ENCODE data around the gene TAL1. TPM values are rescaled to one million over a fixed set of nuclear protein-coding genes. Genes with fewer than 3 reads are reported as not detected.
"Not testable (repeated sequence)": the region's sequence is repeated elsewhere in the genome, so short reads cannot be mapped to it uniquely, and the experiment has no call there.

TAL1 gene
- total RNA-seq, 1 donor from 2014 or later, result 0.35 TPM

GRCh38 chr1:47212636-47213229 is 19.3 kb downstream of the TAL1 start:
- DNase-seq (ENCODE audit: low read depth), result no peak

- no peak for DNase-seq (ENCODE audit: low read depth)
These were observed 20.2 kb downstream of the TAL1 start for GRCh38 chr1:47211796-47212269.

GRCh38 chr1:47210666-47211065 is 21.4 kb downstream of the TAL1 start:
- DNase-seq (ENCODE audit: low read depth), result peak; percentile 60

GRCh38 chr1:47209725-47210325 is 22.2 kb downstream of the TAL1 start:
- DNase-seq (ENCODE audit: low read depth), result peak; percentile 24

- no peak for DNase-seq (ENCODE audit: low read depth)
These were observed 22.9 kb downstream of the TAL1 start for GRCh38 chr1:47209091-47209490.

- no peak for DNase-seq (ENCODE audit: low read depth)
These were observed 23.6 kb downstream of the TAL1 start for GRCh38 chr1:47208374-47208850.

GRCh38 chr1:47207803-47208373 is 24.1 kb downstream of the TAL1 start:
- DNase-seq (ENCODE audit: low read depth), result peak; percentile 37

- no peak for DNase-seq (ENCODE audit: low read depth)
These were observed 26.1 kb downstream of the TAL1 start for GRCh38 chr1:47205918-47206317.

GRCh38 chr1:47203504-47203903 is 28.5 kb downstream of the TAL1 start:
- not testable (repeated sequence) for DNase-seq (ENCODE audit: low read depth)

GRCh38 chr1:47201179-47201578 is 30.8 kb downstream of the TAL1 start:
- DNase-seq (ENCODE audit: low read depth), result no peak

- no peak for DNase-seq (ENCODE audit: low read depth)
These were observed 33.8 kb downstream of the TAL1 start for GRCh38 chr1:47198214-47198613.

- no peak for DNase-seq (ENCODE audit: low read depth)
These were observed 35.4 kb downstream of the TAL1 start for GRCh38 chr1:47196622-47197021.

GRCh38 chr1:47195981-47196380 is 36.0 kb downstream of the TAL1 start:
- DNase-seq (ENCODE audit: low read depth), result not testable (repeated sequence)

GRCh38 chr1:47194311-47194710 is 37.7 kb downstream of the TAL1 start:
- DNase-seq (ENCODE audit: low read depth), result no peak

GRCh38 chr1:47193496-47193895 is 38.5 kb downstream of the TAL1 start:
- not testable (repeated sequence) for DNase-seq (ENCODE audit: low read depth)

- peak; percentile 57 for DNase-seq (ENCODE audit: low read depth)
These were observed 39.3 kb downstream of the TAL1 start for GRCh38 chr1:47192458-47193384.

- DNase-seq (ENCODE audit: low read depth), result no peak
These were observed 40.0 kb downstream of the TAL1 start for GRCh38 chr1:47191940-47192457.

- DNase-seq (ENCODE audit: low read depth), result no peak
These were observed 41.2 kb downstream of the TAL1 start for GRCh38 chr1:47190857-47191256.

- DNase-seq (ENCODE audit: low read depth), result no peak
These were observed 41.5 kb downstream of the TAL1 start for GRCh38 chr1:47190509-47190855.

GRCh38 chr1:47189844-47190508 is 42.0 kb downstream of the TAL1 start, which contains the start of gene PDZK1IP1:
PDZK1IP1 (minus strand) TSS chr1:47190036; CDS start chr1:47189932, 104 bp downstream.
- peak; percentile 98 for DNase-seq (ENCODE audit: low read depth)

Data from renal cortical epithelial cell (primary cell).